Naive thymus-derived CD8-positive, alpha-beta T cell (primary cell): ENCODE results near the gene SLIT3. TPM values are rescaled to one million over a fixed set of nuclear protein-coding genes. Genes with fewer than 3 reads are reported as not detected.

Experiments used
- ATAC-seq, 2 donors: fragments of 150-1000 bp; cut with Tn5 transposase in 1 of 2; sonication (Bioruptor Pico), chemical (Tn5 transposase) in 1 of 2; 1 replicate in 1 of 2; 2 replicates in 1 of 2; pipeline ENCODE4 v1.10.0; 2021; ENCODE audit warnings: mild to moderate bottlenecking in 2 of 2, moderate library complexity in 2 of 2
- POLR2A ChIA-PET: fragments of 350-600 bp; sonication (Branson Sonifier 250); formaldehyde crosslinking; loops from one replicate; lab custom pipeline; 2021; ENCODE audit warnings: antibody characterized with exemption; lab: Charles Lee
- DNase-seq, 10 donors: peaks; one replicate each; pipeline versions ENCODE4 v3.0.0 to v3.0.0-alpha.2; 2020 to 2022
- H3K27ac Mint-ChIP-seq, 10 donors: one replicate each; pipeline ENCODE4 v1.8.0; 2020 to 2022; ENCODE audit warnings: mild to moderate bottlenecking in 10 of 10, mixed read lengths in 10 of 10, moderate library complexity in 4 of 10, inconsistent platforms in 1 of 10
- H3K27me3 Mint-ChIP-seq, 5 donors: one replicate each; pipeline ENCODE4 v1.8.0; 2021 to 2022; ENCODE audit warnings: mixed read lengths in 5 of 5
- H3K36me3 Mint-ChIP-seq, 3 donors: one replicate each; pipeline ENCODE4 v1.8.0; 2020 to 2022; ENCODE audit warnings: mixed read lengths in 3 of 3, mild to moderate bottlenecking in 2 of 3, inconsistent platforms in 1 of 3
- H3K4me1 Mint-ChIP-seq, 4 donors: one replicate each; pipeline ENCODE4 v1.8.0; 2021 to 2022; ENCODE audit warnings: mixed read lengths in 4 of 4
- H3K4me3 Mint-ChIP-seq, 10 donors: one replicate each; pipeline ENCODE4 v1.8.0; 2020 to 2022; ENCODE audit warnings: mild to moderate bottlenecking in 10 of 10, mixed read lengths in 10 of 10, moderate library complexity in 6 of 10, inconsistent platforms in 1 of 10
- H3K9me3 Mint-ChIP-seq, 9 donors: one replicate each; pipeline ENCODE4 v1.8.0; 2020 to 2022; ENCODE audit warnings: mixed read lengths in 9 of 9, mild to moderate bottlenecking in 3 of 9, inconsistent platforms in 1 of 9, moderate library complexity in 1 of 9
- polyA plus RNA-seq, 3 donors: library from polyadenylated mRNA; unstranded; fragments of 300-500 nt; fragmentation: Illumina TruSeq; gene quantifications; one replicate each; pipeline ENCODE4 v1.2.3, GENCODE V29; 2021
- total RNA-seq, 8 experiments: library from RNA in 2 of 8; stranded (reverse) in 2 of 8; gene quantifications; one replicate each; pipeline ENCODE4 v1.2.3 and lab custom pipeline; 2021 to 2026

Gene SLIT3
- total and polyA plus RNA-seq, 5 experiments from 2014 or later = not detected

GRCh38 chr5:168740811-168741213 lies 560.1 kb downstream of the SLIT3 start:
- POLR2A ChIA-PET = no interaction called here
- H3K4me3 Mint-ChIP-seq = no peak overlapping the region
- H3K27ac Mint-ChIP-seq = no peak overlapping the region
- no peak for ATAC-seq
- H3K4me1 Mint-ChIP-seq = peaks cover 0 to 2% (median 0%) of the 10 kb centered on the region in 4 donors
- peaks cover 0 to 3% (median 0%) of the 10 kb centered on the region in 5 donors for H3K27me3 Mint-ChIP-seq
- H3K36me3 Mint-ChIP-seq = no peaks in the 10 kb centered on the region
- no peak for DNase-seq
- peaks cover 0 to 7% (median 0%) of the 10 kb centered on the region in 9 donors for H3K9me3 Mint-ChIP-seq

- POLR2A ChIA-PET = no interaction called here
- no peak overlapping the region for H3K4me3 Mint-ChIP-seq
Measured at GRCh38 chr5:168740092-168740800, 560.7 kb downstream of the SLIT3 start.

GRCh38 chr5:168737066-168737465 lies 563.9 kb downstream of the SLIT3 start:
- Mint-ChIP-seq H3K27ac (no peak overlapping the region), H3K27me3 (peaks cover 0 to 6% (median 1%) of the 10 kb centered on the region in 5 donors), H3K4me1 (no peaks in the 10 kb centered on the region), H3K9me3 (no peaks in the 10 kb centered on the region), H3K36me3 (no peaks in the 10 kb centered on the region), H3K4me3 (no peak overlapping the region)
- POLR2A ChIA-PET = no interaction called here
- DNase-seq = no peak
- no peak for ATAC-seq

More at GRCh38 chr5:168740092-168740800, 560.7 kb downstream of the SLIT3 start:
- H3K27me3 Mint-ChIP-seq = peaks cover 0 to 6% (median 0%) of the 10 kb centered on the region in 5 donors
- no peaks in the 10 kb centered on the region for H3K4me1 Mint-ChIP-seq
- no peaks in the 10 kb centered on the region for H3K36me3 Mint-ChIP-seq
- no peak for DNase-seq
- H3K9me3 Mint-ChIP-seq = peaks cover 0 to 7% (median 0%) of the 10 kb centered on the region in 9 donors
- ATAC-seq = no peak
- no peak overlapping the region for H3K27ac Mint-ChIP-seq

- Mint-ChIP-seq H3K27ac (no peak overlapping the region), H3K4me3 (no peak overlapping the region), H3K9me3 (no peaks in the 10 kb centered on the region), H3K4me1 (no peaks in the 10 kb centered on the region), H3K36me3 (no peaks in the 10 kb centered on the region), H3K27me3 (peaks cover 0 to 6% (median 1%) of the 10 kb centered on the region in 5 donors)
- DNase-seq (no peak), ATAC-seq (peak in 1 of 2 donors; percentile 10)
- POLR2A ChIA-PET = no interaction called here
Measured at GRCh38 chr5:168736281-168736831, 564.6 kb downstream of the SLIT3 start.

GRCh38 chr5:168734620-168735300 lies 566.2 kb downstream of the SLIT3 start:
- H3K9me3 Mint-ChIP-seq = peaks cover 0 to 9% (median 6%) of the 10 kb centered on the region in 9 donors
- DNase-seq (no peak), ATAC-seq (no peak)
- H3K4me1 Mint-ChIP-seq = no peaks in the 10 kb centered on the region
- no peak overlapping the region for H3K27ac Mint-ChIP-seq
- H3K27me3 Mint-ChIP-seq = peaks cover 0 to 15% (median 5%) of the 10 kb centered on the region in 5 donors
- POLR2A ChIA-PET = no interaction called here
- H3K4me3 Mint-ChIP-seq = no peak overlapping the region
- H3K36me3 Mint-ChIP-seq = peaks cover 0 to 4% (median 0%) of the 10 kb centered on the region in 3 donors

GRCh38 chr5:168734119-168734518 lies 566.8 kb downstream of the SLIT3 start:
- DNase-seq (no peak), ATAC-seq (no peak)
- peaks cover 0 to 16% (median 5%) of the 10 kb centered on the region in 5 donors for H3K27me3 Mint-ChIP-seq
- POLR2A ChIA-PET = no interaction called here
- H3K4me3 Mint-ChIP-seq = no peak overlapping the region
- H3K27ac Mint-ChIP-seq = no peak overlapping the region
- H3K36me3 Mint-ChIP-seq = peaks cover 0 to 11% (median 2%) of the 10 kb centered on the region in 3 donors
- peaks cover 6 to 15% (median 12%) of the 10 kb centered on the region in 9 donors for H3K9me3 Mint-ChIP-seq
- H3K4me1 Mint-ChIP-seq = no peaks in the 10 kb centered on the region

- ATAC-seq (no peak), DNase-seq (no peak)
- H3K9me3 Mint-ChIP-seq = peaks cover 13 to 42% (median 34%) of the 10 kb centered on the region in 9 donors
- H3K27ac Mint-ChIP-seq = peak overlapping the region in 1 of 10 donors; percentile 20
- POLR2A ChIA-PET = no interaction called here
- H3K4me1 Mint-ChIP-seq = no peaks in the 10 kb centered on the region
- no peak overlapping the region for H3K4me3 Mint-ChIP-seq
- peaks cover 5 to 14% (median 11%) of the 10 kb centered on the region in 5 donors for H3K27me3 Mint-ChIP-seq
- H3K36me3 Mint-ChIP-seq = peaks cover 0 to 20% (median 5%) of the 10 kb centered on the region in 3 donors
Measured at GRCh38 chr5:168728546-168729211, 572.3 kb downstream of the SLIT3 start.

- H3K27ac Mint-ChIP-seq = no peak overlapping the region
- no peak overlapping the region for H3K4me3 Mint-ChIP-seq
- no peaks in the 10 kb centered on the region for H3K4me1 Mint-ChIP-seq
- peaks cover 12 to 25% (median 18%) of the 10 kb centered on the region in 5 donors for H3K27me3 Mint-ChIP-seq
- POLR2A ChIA-PET = no interaction called here
- peaks cover 13 to 42% (median 34%) of the 10 kb centered on the region in 9 donors for H3K9me3 Mint-ChIP-seq
- H3K36me3 Mint-ChIP-seq = peaks cover 0 to 20% (median 5%) of the 10 kb centered on the region in 3 donors
- DNase-seq (no peak), ATAC-seq (no peak)
Measured at GRCh38 chr5:168727547-168727946, 573.4 kb downstream of the SLIT3 start.

GRCh38 chr5:168726342-168726741 lies 574.6 kb downstream of the SLIT3 start:
- Mint-ChIP-seq H3K4me3 (no peak overlapping the region), H3K27me3 (peaks cover 18 to 35% (median 27%) of the 10 kb centered on the region in 5 donors), H3K9me3 (peaks cover 13 to 42% (median 34%) of the 10 kb centered on the region in 9 donors), H3K4me1 (no peaks in the 10 kb centered on the region), H3K27ac (no peak overlapping the region), H3K36me3 (peaks cover 0 to 20% (median 5%) of the 10 kb centered on the region in 3 donors)
- DNase-seq (no peak), ATAC-seq (no peak)
- POLR2A ChIA-PET = no interaction called here

- Mint-ChIP-seq H3K9me3 (peaks cover 6 to 29% (median 22%) of the 10 kb centered on the region in 9 donors), H3K4me1 (no peaks in the 10 kb centered on the region), H3K36me3 (peaks cover 0 to 11% (median 3%) of the 10 kb centered on the region in 3 donors), H3K27me3 (peaks cover 20 to 48% (median 33%) of the 10 kb centered on the region in 5 donors), H3K4me3 (no peak overlapping the region), H3K27ac (no peak overlapping the region)
- POLR2A ChIA-PET = no interaction called here
- DNase-seq (no peak), ATAC-seq (no peak)
Measured at GRCh38 chr5:168724227-168724626, 576.7 kb downstream of the SLIT3 start.

GRCh38 chr5:168723037-168723436 lies 577.9 kb downstream of the SLIT3 start:
- POLR2A ChIA-PET = no interaction called here
- no peak for ATAC-seq
- no peak for DNase-seq
- Mint-ChIP-seq H3K27me3 (peaks cover 23 to 48% (median 35%) of the 10 kb centered on the region in 5 donors), H3K4me1 (no peaks in the 10 kb centered on the region), H3K36me3 (peaks cover 0 to 3% (median 1%) of the 10 kb centered on the region in 3 donors), H3K27ac (no peak overlapping the region), H3K9me3 (peaks cover 0 to 18% (median 12%) of the 10 kb centered on the region in 9 donors), H3K4me3 (no peak overlapping the region)

GRCh38 chr5:168721966-168722365 lies 579.0 kb downstream of the SLIT3 start:
- DNase-seq (no peak), ATAC-seq (no peak)
- no peaks in the 10 kb centered on the region for H3K36me3 Mint-ChIP-seq
- peaks cover 0 to 7% (median under 1%) of the 10 kb centered on the region in 9 donors for H3K9me3 Mint-ChIP-seq
- H3K27me3 Mint-ChIP-seq = peaks cover 23 to 48% (median 35%) of the 10 kb centered on the region in 5 donors
- no peak overlapping the region for H3K27ac Mint-ChIP-seq
- H3K4me1 Mint-ChIP-seq = no peaks in the 10 kb centered on the region
- no peak overlapping the region for H3K4me3 Mint-ChIP-seq
- POLR2A ChIA-PET = no interaction called here
